ENCODE results near the gene EGR2. TPM values are rescaled to one million over a fixed set of nuclear protein-coding genes. Genes with fewer than 3 reads are reported as not detected.

Gene EGR2
- total and polyA plus RNA-seq, 8 donors = 0.76 to 14.2 (median 4.8) TPM

DNA sequence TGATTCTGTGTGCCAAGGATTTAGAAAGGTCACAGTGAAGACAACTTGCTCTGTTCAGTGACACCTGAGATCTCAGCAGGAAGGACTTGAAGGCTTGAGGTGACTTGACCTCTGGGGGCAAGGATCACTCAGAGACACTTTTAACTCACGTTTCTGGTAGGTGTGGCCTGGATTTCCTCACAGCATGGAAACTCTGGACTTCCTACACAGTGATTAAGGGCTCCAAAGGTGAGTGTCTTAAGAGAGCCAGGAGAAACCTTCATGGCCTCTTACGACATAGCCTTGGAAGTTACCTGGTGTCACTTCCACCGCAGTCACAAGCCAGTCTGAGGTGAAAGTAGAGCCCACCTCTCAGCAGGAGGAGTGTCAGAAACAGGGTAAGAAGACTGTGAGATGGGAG lies 49.8 kb downstream of the EGR2 start:
- Histone ChIP-seq H3K4me1 (peaks cover 0 to under 1% of the 10 kb centered on the region in 2 donors), H3K27me3 (no peaks in the 10 kb centered on the region), H3K27ac (no peak overlapping the region), H3K36me3 (no peaks in the 10 kb centered on the region), H3K9me3 (no peaks in the 10 kb centered on the region), H3K4me3 (no peak overlapping the region)
- TF ChIP-seq, protein P1, sequence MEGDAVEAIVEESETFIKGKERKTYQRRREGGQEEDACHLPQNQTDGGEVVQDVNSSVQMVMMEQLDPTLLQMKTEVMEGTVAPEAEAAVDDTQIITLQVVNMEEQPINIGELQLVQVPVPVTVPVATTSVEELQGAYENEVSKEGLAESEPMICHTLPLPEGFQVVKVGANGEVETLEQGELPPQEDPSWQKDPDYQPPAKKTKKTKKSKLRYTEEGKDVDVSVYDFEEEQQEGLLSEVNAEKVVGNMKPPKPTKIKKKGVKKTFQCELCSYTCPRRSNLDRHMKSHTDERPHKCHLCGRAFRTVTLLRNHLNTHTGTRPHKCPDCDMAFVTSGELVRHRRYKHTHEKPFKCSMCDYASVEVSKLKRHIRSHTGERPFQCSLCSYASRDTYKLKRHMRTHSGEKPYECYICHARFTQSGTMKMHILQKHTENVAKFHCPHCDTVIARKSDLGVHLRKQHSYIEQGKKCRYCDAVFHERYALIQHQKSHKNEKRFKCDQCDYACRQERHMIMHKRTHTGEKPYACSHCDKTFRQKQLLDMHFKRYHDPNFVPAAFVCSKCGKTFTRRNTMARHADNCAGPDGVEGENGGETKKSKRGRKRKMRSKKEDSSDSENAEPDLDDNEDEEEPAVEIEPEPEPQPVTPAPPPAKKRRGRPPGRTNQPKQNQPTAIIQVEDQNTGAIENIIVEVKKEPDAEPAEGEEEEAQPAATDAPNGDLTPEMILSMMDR (IDR thresholded peaks at IDR 0.05) = no peak
- peak; percentile 84 for ATAC-seq
- DNase-seq = no peak
- intact Hi-C loops (cut with DNase I) = no loop called here

GRCh38 chr10:62765726-62766125 lies 50.4 kb downstream of the EGR2 start:
- TF ChIP-seq, protein P1 (IDR thresholded peaks at IDR 0.05) = no peak

GRCh38 chr10:62764011-62764410 lies 52.2 kb downstream of the EGR2 start:
- no peaks in the 10 kb centered on the region for H3K27me3 ChIP-seq
- H3K36me3 ChIP-seq = no peaks in the 10 kb centered on the region
- peaks cover 0 to 23% of the 10 kb centered on the region in 2 donors for H3K4me1 ChIP-seq
- ATAC-seq = no peak
- H3K9me3 ChIP-seq = no peaks in the 10 kb centered on the region
- no peak overlapping the region for H3K27ac ChIP-seq
- intact Hi-C loops (cut with DNase I) = no loop called here
- DNase-seq = no peak
- H3K4me3 ChIP-seq = no peak overlapping the region
- TF ChIP-seq, protein P1 (IDR thresholded peaks at IDR 0.05) = no peak

More at GRCh38 chr10:62765726-62766125, 50.4 kb downstream of the EGR2 start:
- no peaks in the 10 kb centered on the region for H3K27me3 ChIP-seq
- H3K4me1 ChIP-seq = peaks cover 0 to 7% of the 10 kb centered on the region in 2 donors
- H3K27ac ChIP-seq = no peak overlapping the region
- ATAC-seq (no peak), DNase-seq (no peak)
- intact Hi-C loops (cut with DNase I) = no loop called here
- H3K9me3 ChIP-seq = no peaks in the 10 kb centered on the region
- no peaks in the 10 kb centered on the region for H3K36me3 ChIP-seq
- no peak overlapping the region for H3K4me3 ChIP-seq

DNA sequence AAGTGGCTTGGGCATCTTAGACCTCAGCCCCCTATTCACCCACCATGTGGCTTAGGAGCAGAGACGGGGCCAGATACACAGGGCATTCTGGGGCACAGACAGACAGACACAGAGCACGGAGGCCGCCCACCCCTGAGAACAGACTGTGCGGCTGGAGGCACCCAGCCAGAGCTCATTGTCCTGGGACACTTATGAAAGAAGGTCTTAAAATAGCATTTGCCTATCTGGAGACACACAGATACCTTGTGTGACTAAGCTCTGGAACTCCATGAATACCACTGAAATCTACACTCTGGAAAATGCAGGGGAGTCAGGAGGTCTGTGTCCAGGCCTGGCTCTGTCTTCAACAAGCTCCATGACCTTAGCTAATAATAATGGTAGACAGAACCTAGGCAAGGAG lies 53.0 kb downstream of the EGR2 start:
- Histone ChIP-seq H3K4me3 (no peak overlapping the region), H3K27me3 (no peaks in the 10 kb centered on the region), H3K27ac (no peak overlapping the region), H3K36me3 (no peaks in the 10 kb centered on the region), H3K9me3 (no peaks in the 10 kb centered on the region), H3K4me1 (peaks cover 0 to 23% of the 10 kb centered on the region in 2 donors)
- DNase-seq (no peak), ATAC-seq (no peak)
- TF ChIP-seq, protein P1 (IDR thresholded peaks at IDR 0.05) = no peak
- intact Hi-C loops (cut with DNase I) = no loop called here

Other genes with a start within 250 kb of the EGR2 start
- gene ADO, start 11.6 kb downstream of the EGR2 start, total RNA-seq = 10 to 100 TPM; 17.0 to 19.3 TPM
- gene ADO, start 11.6 kb downstream of the EGR2 start, polyA plus RNA-seq (ENCODE audit: insufficient read length in 6 of 6) = 10 to 100 TPM; 19.6 to 24.1 (median 20.5) TPM

All from left lung (tissue), 10 donors.